ENCODE measurements around the gene NGFR.

Gene NGFR

GRCh38 chr17:49494986-49495841 is at the start of gene NGFR:
TSS of gene NGFR (plus strand) at chr17:49495293. CDS start at chr17:49495418, 125 bp downstream.
- DNase-seq: peak; percentile 71

DNA sequence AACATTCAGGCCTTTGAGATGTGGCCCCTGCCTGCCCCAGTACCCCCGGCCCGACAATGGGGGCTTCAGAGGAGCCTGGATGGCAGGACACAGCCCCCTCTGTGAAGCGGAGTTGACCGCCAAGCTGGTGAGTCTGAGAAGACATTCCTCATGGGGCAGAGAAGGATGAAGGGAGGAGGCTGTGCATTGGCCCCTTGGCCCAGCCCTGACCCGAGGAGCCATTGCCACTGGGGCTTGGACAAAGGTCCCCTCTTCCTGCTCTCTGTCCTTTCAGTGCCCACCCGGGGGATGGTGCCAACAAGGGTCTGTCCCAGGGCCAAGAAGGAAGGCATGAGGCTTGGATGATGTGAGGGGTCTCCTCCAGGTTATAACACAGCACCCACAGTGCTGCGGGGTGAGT is 49.5 kb upstream of the NGFR start:
- no peak for DNase-seq

- DNase-seq: no peak
Measured at GRCh38 chr17:49447628-49448302, 47.3 kb upstream of the NGFR start.

DNA sequence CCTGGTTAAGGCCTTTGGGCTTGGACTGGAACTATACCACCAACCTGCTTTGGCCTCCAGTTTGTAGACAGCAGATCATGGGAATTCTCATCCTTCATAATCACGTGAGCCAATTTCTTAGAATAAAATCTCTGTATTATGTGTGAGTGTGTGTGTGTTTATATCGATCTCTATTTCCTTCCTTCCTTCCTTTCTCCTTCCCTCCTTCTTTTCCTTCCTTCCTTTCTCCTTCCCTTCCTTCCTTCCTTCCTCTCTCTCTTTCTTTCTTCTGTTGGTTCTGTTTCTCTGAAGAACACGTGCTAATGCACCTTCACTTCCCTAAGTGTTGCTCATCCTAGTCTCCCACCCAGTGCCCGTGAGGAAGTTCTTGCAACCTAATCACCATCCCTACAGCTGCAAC is 44.9 kb upstream of the NGFR start:
- no peak for DNase-seq

DNA sequence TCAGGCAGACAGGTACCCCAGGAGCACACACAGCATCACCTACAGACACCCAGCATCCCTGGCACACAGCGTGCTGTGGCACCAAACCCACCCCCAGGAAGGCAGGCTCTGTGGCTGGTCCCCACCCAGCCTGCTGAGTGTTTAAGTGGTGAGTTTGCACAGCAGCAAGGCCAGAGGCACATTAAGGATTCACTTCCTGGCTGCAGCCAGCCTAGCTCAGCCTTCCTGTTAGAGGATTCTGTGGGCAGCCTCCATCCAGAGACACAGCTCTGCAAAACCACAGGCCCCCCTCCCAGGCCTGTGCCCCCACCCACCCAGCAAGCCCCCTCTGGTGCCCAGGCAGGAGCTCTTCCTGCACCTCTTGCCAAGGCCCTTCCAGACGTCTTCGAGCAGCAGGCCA is 44.4 kb upstream of the NGFR start:
- DNase-seq: peak; percentile 44

- DNase-seq: peak; percentile 31
Measured at GRCh38 chr17:49452201-49452600, 42.9 kb upstream of the NGFR start.

DNA sequence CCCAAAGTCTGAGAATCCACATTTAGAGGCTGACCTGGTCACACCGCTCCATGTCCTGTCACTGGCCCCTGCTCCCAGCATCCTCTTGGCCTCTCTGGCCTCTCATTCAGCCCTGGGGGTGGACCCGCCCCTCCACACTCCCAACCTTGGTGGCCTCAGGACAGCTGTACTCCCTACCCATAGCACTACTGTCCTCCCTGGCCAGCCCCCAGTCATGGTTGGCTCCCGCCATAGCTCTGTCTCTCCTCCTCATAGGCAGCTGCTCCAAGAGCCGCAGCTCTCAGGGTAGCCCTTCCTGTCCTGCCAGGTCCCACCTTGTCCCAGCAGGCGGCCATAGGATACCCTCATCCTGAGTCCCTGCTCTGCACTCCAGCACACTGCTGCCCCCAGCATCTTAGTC is 42.4 kb upstream of the NGFR start:
- DNase-seq: no peak

GRCh38 chr17:49454050-49454449 is 41.0 kb upstream of the NGFR start:
- DNase-seq: no peak

DNA sequence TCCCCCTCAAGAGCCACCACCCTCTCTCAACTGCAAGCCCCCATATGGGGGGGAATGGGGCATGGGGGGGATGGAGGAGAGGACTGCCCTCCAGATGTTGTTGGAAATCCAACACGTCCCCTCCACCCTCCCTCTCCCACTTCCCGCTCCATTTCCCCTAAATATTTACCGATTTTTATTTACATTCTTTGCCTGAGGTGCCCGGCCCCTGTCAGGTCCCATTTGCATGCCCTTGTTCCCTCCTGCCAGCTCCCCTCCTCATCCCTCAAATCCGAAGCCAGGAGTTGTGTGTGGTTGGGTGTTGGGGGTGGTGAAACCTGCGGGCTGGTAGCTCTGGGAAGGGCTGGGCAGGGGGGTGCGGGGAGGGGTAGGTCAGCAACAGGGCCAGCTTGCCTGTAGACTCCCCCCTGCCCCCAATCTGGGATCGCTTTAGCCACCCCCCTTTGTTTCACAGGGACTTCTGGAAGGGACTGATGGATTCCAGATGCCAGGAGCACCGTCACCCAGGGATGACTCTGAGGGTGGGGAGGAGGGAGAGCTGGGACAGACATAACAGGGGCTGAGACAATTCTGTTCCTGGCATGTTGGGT is 39.7 kb upstream of the NGFR start:
- DNase-seq: no peak

GRCh38 chr17:49456183-49456965 is 38.7 kb upstream of the NGFR start:
- DNase-seq: peak; percentile 45

GRCh38 chr17:49457564-49458535 is 37.2 kb upstream of the NGFR start:
- peak; percentile 12 for DNase-seq

DNA sequence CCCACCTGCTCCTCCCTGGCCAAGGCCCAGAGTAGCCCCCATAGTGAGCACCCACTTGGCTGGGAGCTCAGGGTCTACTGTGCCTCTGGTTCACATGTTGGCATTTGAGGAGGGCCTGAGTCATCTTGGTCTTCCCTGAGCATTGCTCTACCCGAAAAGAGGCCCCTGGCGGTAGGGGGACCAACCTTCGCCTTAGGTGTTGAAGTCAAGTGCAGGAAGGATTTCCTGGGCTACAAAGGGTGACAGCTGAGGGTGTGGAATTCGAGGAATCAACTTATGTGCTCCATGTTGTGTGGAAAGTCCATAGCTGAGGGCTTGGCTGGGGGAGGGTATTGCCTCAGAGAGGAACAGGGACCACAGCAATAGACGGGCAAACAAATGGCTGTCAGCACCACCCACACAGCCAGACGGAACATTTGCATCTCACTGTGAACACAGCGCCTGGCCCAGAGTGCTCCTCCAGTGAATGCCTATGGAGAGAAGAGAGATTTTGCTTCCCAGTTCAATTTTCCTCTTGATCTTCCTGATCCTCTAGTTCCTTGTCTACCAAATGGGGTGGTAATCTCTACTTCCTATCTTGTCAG is 35.6 kb upstream of the NGFR start:
- DNase-seq: no peak

GRCh38 chr17:49460401-49460800 is 34.7 kb upstream of the NGFR start:
- DNase-seq: no peak

DNA sequence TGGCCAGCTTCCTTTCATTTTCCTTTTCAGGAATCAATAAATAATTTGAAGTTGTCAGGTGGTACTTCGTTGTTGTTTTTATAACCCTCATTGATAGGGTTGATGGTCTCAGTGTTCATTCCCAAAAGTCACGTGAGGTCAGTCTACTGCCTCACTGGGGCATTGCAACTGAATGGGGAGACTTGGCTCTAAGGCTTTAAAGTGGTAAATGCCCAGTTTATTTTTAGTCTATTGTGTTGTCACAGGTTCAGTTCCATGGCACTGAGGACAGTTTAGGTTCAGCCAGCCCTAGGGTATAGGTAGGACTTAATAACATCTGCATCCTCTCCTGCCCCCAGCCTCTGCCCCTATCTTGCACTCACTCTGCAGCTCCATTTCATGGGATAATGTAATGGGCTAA is 33.5 kb upstream of the NGFR start:
- DNase-seq: no peak

- no peak for DNase-seq
Measured at GRCh38 chr17:49464049-49464448, 31.0 kb upstream of the NGFR start.

DNA sequence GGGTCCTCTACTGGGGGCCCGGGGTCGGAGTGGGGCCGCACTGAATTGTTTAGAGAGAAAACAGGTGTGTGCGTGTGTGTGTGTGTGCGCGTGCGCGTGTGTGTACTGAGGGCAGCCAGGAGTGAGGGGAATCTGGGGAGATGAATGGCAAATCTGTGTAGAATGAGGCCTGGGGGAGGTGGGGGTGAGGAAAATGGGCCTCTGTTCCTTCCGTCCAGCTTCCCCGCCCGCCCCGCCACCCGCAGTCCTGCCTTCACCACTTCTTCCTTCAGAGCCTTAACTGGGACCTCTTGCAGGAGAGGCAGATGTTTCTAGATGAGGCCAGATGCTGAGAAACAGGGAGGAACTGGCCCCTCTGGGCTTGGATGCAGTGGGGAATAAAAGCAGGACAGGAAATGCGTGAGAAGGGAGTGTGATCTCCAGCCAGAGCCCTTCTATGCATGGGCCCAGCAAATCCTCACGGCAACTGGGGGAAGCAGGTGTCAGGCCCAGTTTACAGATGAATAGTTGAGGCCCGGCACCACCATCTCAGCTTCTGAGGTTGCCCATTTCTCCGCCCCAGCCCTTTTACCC is 29.7 kb upstream of the NGFR start:
- DNase-seq: no peak

DNA sequence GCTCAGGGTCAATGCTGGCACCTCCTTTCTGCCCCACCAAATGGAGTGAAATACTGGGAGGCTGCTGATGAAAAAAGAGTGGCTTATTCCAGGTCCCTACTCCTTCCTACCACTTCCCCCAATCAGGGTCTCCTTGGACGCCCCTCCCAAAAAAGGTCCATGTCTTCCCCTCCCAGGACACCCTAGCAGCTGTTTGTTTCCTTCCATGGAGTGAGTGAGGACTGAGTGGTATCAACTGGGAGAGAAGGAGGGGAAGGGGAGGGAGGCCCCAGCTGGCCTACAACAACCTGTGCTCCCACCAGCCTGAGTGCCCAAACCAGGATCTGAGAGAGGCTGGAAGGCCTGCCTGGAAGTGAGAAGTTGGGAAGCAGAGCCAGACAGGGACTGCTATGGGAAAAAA is 28.7 kb upstream of the NGFR start:
- no peak for DNase-seq

GRCh38 chr17:49467175-49467574 is 27.9 kb upstream of the NGFR start:
- DNase-seq: no peak

DNA sequence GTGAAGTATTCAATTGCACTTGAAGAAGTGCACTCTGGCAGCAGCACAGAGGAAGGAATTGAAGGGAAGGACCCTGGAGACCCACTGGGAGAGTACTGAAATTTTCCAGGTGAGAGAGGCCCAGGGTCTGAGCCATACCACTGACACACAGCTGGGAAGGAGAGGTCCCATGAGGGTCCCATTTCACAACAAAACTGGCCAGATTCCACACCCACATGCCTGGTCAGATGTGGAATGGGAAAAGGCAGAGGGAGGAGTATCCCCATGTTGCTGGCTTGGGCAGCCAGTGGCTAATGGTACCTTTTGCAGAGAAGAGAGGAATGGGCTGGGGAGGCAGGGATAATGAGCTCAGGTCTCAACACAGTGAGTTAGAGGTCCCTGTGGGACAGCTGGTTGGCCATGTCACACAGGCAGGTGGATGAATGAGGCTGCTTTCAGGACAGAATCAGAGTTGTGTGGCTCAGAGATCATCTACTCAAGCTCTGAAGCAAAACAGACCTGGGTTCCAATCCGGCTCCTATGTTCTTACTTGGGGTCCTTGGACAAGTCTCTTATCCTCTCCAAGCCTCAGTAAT is 26.2 kb upstream of the NGFR start:
- DNase-seq: no peak
